ENCODE data around the gene MECP2.
"Not testable (repeated sequence)": the region's sequence is repeated elsewhere in the genome, so short reads cannot be mapped to it uniquely, and the experiment has no call there.

MECP2 gene

GRCh38 chrX:153984351-153985178 is 113.0 kb downstream of the MECP2 start:
- DNase-seq = no peak

GRCh38 chrX:153983321-153983801 is 114.2 kb downstream of the MECP2 start:
- DNase-seq = no peak

- no peak for DNase-seq
These were observed 115.6 kb downstream of the MECP2 start for GRCh38 chrX:153981771-153982533.

- DNase-seq = no peak
These were observed 116.3 kb downstream of the MECP2 start for GRCh38 chrX:153981231-153981630.

- DNase-seq = not testable (repeated sequence)
These were observed 117.1 kb downstream of the MECP2 start for GRCh38 chrX:153980394-153980793.

GRCh38 chrX:153974726-153975286 is 122.7 kb downstream of the MECP2 start:
- DNase-seq = no peak

- no peak for DNase-seq
These were observed 123.4 kb downstream of the MECP2 start for GRCh38 chrX:153974003-153974725.

- DNase-seq = peak; percentile 41
These were observed 124.2 kb downstream of the MECP2 start for GRCh38 chrX:153973127-153974002.

GRCh38 chrX:153972368-153973126 is 125.0 kb downstream of the MECP2 start, which contains the start of gene TMEM187:
TMEM187 (plus strand) TSS chrX:153972754; CDS start chrX:153982063, 9,309 bp downstream.
- DNase-seq = peak; percentile 96

Measured in NCI-H82 (cell line).